ENCODE data around the gene FARSA. TPM values are rescaled to one million over a fixed set of nuclear protein-coding genes. Genes with fewer than 3 reads are reported as not detected.
A peak's percentile ranks its signal among the peaks of the same experiment; 100 is the strongest.
"Not testable (repeated sequence)": the region's sequence is repeated elsewhere in the genome, so short reads cannot be mapped to it uniquely, and the experiment has no call there.

Gene FARSA
- total RNA-seq, 1 donor from 2014 or later: 55.6 TPM

- peak within 1 kb of the TSS; percentile 84 for H3K27ac Mint-ChIP-seq (ENCODE audit: unreplicated experiment)
- H3K4me3 Mint-ChIP-seq (ENCODE audit: unreplicated experiment): peak within 1 kb of the TSS; percentile 81
- peaks cover 15% of the 10 kb centered on the region for H3K36me3 Mint-ChIP-seq (ENCODE audit: unreplicated experiment)
- TF ChIP-seq CTCF (IDR thresholded peaks at IDR 0.05): no peak
- H3K9me3 Mint-ChIP-seq (ENCODE audit: unreplicated experiment): no peaks in the 10 kb centered on the region
- no peaks in the 10 kb centered on the region for H3K27me3 Mint-ChIP-seq (ENCODE audit: unreplicated experiment)
- H3K4me1 Mint-ChIP-seq (ENCODE audit: unreplicated experiment): peaks cover 35% of the 10 kb centered on the region
- DNase-seq (ENCODE audit: extremely low spot score, unreplicated experiment): peak; percentile 94
Measured at GRCh38 chr19:12956446-12957388, 23.2 kb upstream of the FARSA start, which contains the start of gene GADD45GIP1. Gene GADD45GIP1 (minus strand): TSS chr19:12957223. CDS start chr19:12957212, 11 bp downstream.

DNA sequence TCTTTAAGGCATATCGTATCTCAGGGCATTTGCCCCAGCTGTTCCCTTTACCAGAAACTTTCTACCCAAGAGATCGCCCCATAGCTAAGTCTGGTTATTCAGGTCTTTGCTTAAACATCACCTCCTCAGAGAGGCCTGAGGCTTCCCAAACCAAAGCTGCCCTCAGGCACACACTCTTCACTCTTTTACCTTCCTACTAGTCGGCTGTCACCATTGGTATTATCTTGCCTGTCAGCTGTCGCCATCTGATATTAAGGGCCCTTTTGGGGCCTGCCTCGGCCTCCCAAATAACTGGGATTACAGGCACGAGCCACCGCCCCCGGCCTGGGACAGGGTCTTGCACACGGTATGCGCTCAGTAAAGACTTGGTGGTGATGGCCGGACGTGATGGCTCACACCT, 22.5 kb upstream of the FARSA start:
- Mint-ChIP-seq H3K9me3 (ENCODE audit: unreplicated experiment) (no peaks in the 10 kb centered on the region), H3K4me1 (ENCODE audit: unreplicated experiment) (peaks cover 35% of the 10 kb centered on the region), H3K4me3 (ENCODE audit: unreplicated experiment) (peak overlapping the region; percentile 81), H3K27ac (ENCODE audit: unreplicated experiment) (peak overlapping the region; percentile 72), H3K36me3 (ENCODE audit: unreplicated experiment) (peaks cover 18% of the 10 kb centered on the region), H3K27me3 (ENCODE audit: unreplicated experiment) (no peaks in the 10 kb centered on the region)
- TF ChIP-seq CTCF (IDR thresholded peaks at IDR 0.05): no peak
- no peak for DNase-seq (ENCODE audit: extremely low spot score, unreplicated experiment)

- Mint-ChIP-seq H3K36me3 (ENCODE audit: unreplicated experiment) (peaks cover 18% of the 10 kb centered on the region), H3K4me3 (ENCODE audit: unreplicated experiment) (peak overlapping the region; percentile 81), H3K27ac (ENCODE audit: unreplicated experiment) (peak overlapping the region; percentile 72), H3K4me1 (ENCODE audit: unreplicated experiment) (peaks cover 35% of the 10 kb centered on the region)
- not testable (repeated sequence) for H3K27me3 Mint-ChIP-seq (ENCODE audit: unreplicated experiment); H3K9me3 Mint-ChIP-seq (ENCODE audit: unreplicated experiment); DNase-seq (ENCODE audit: extremely low spot score, unreplicated experiment)
Measured at GRCh38 chr19:12955575-12955974, 22.1 kb upstream of the FARSA start.

DNA sequence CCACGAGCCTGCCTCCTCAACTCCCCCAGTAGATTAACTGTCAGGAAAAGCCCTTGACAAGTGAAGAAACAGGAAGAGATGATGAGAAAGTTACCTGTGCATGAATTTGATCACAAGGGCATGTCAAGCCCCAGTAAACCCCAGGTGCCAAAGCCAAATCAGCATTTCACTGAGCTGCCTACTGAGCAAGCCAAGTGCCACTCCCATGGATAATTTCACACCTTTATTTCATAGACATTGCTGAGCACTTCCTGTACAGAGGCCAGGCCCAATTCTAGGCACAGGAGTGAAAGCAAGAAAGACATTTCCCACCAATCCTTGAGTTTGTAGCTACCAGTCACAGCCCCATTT, 21.1 kb upstream of the FARSA start:
- Mint-ChIP-seq H3K9me3 (ENCODE audit: unreplicated experiment) (no peaks in the 10 kb centered on the region), H3K4me1 (ENCODE audit: unreplicated experiment) (peaks cover 36% of the 10 kb centered on the region), H3K27me3 (ENCODE audit: unreplicated experiment) (no peaks in the 10 kb centered on the region), H3K4me3 (ENCODE audit: unreplicated experiment) (no peak overlapping the region), H3K36me3 (ENCODE audit: unreplicated experiment) (peaks cover 23% of the 10 kb centered on the region), H3K27ac (ENCODE audit: unreplicated experiment) (peak overlapping the region; percentile 80)
- DNase-seq (ENCODE audit: extremely low spot score, unreplicated experiment): no peak
- TF ChIP-seq CTCF (IDR thresholded peaks at IDR 0.05): no peak

DNA sequence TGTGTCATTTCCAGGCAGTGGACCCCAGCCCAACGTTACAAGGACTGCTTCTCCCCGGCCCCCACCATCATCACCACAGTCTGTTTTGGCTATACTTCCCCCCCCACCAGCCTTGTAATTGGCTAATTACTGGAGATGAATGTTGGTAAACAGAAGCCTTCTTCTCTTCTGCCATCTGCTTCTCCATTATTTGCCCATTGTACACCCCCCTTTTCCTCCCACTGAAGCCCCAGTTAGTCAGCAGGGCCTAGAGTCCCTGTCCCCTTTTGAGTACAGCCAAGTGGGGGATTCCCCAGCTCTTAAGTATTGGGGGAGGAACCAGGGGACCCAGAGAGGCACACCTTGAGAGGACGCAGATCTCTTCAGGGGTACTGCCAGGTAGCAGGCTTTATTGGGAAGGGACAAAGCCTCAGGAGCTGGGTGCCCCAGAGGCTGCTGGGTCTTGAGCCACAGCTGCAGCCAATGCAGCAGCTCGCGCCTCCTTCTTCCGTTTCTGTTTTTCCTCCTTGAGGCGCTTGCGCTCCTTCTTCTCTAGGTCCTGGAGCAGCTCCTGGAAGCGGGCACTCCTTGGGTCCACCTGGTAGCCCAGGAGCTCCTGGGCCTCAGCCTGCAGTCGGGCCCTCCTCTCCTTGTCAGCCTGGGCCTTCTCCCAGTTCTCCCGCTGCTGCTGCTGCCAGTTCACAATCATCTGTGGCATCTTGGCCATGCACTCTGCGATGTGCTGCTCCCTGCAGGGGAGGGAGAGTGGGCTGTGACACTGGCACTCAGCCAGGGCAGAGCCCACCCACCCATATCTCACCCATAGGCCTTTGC, 20.5 kb upstream of the FARSA start:
- TF ChIP-seq CTCF (IDR thresholded peaks at IDR 0.05): no peak
- peak overlapping the region; percentile 80 for H3K27ac Mint-ChIP-seq (ENCODE audit: unreplicated experiment)
- no peak for DNase-seq (ENCODE audit: extremely low spot score, unreplicated experiment)
- peaks cover 36% of the 10 kb centered on the region for H3K4me1 Mint-ChIP-seq (ENCODE audit: unreplicated experiment)
- no peaks in the 10 kb centered on the region for H3K9me3 Mint-ChIP-seq (ENCODE audit: unreplicated experiment)
- peaks cover 23% of the 10 kb centered on the region for H3K36me3 Mint-ChIP-seq (ENCODE audit: unreplicated experiment)
- no peaks in the 10 kb centered on the region for H3K27me3 Mint-ChIP-seq (ENCODE audit: unreplicated experiment)
- H3K4me3 Mint-ChIP-seq (ENCODE audit: unreplicated experiment): no peak overlapping the region

All from osteocyte (in vitro differentiated cells).